Keratinocyte (primary cell): ENCODE measurements around the gene NUAK2.

ENCODE experiments used
- CTCF ChIP-seq, 3 experiments: IDR thresholded peaks in 1 of 3; conservative IDR thresholded peaks in 1 of 3; optimal IDR thresholded peaks in 1 of 3; 2 replicates in 2 of 3; 3 replicates in 1 of 3; pipeline versions ENCODE3 to v1.5.1; 2011; ENCODE audit warnings: low read length in 3 of 3, mild to moderate bottlenecking in 3 of 3, moderate library complexity in 2 of 3, control low read depth in 1 of 3, inconsistent platforms in 1 of 3; ENCODE audit not compliant: insufficient read depth in 2 of 3; ENCODE audit errors: extremely low read depth in 1 of 3
- EZH2 ChIP-seq: IDR thresholded peaks from one replicate; pipeline ENCODE4 v1.6.1; 2012; ENCODE audit warnings: inconsistent platforms, mild to moderate bottlenecking, low read length, moderate library complexity

- no peak for TF ChIP-seq CTCF (optimal IDR thresholded peaks at IDR 0.05 in 1 of 3, IDR thresholded peaks at IDR 0.05 in 1 of 3, conservative IDR thresholded peaks at IDR 0.05 in 1 of 3; ENCODE audit: extremely low read depth in 1 of 3, insufficient read depth in 2 of 3, low read length in 3 of 3)
- TF ChIP-seq EZH2 = no peak
These were observed 33.5 kb upstream of the NUAK2 start for GRCh38 chr1:205355075-205355453.
